Measurements from ENCODE around the gene BARHL1.

GRCh38 chr9:132562306-132562573 lies 20.2 kb upstream of the BARHL1 start:
- no peak for TF ChIP-seq SP1 (IDR thresholded peaks at IDR 0.05; ENCODE audit: low read depth)
- TF ChIP-seq CTCF (IDR thresholded peaks at IDR 0.05 in 2 of 3, conservative IDR thresholded peaks at IDR 0.05 in 1 of 3; ENCODE audit: borderline replicate concordance in 1 of 3, insufficient read depth in 1 of 3, low read depth in 2 of 3, low read length in 2 of 3): no peak
- TF ChIP-seq POLR2A (IDR thresholded peaks at IDR 0.05; ENCODE audit: borderline replicate concordance, extremely low read depth, insufficient read depth, insufficient read length): no peak
- TF ChIP-seq MAX (IDR thresholded peaks at IDR 0.05): no peak
- no peak for TF ChIP-seq CEBPB (IDR thresholded peaks at IDR 0.05; ENCODE audit: low read depth)
- TF ChIP-seq ZNF274 (IDR thresholded peaks at IDR 0.05; ENCODE audit: low read depth, low read length): no peak
- TF ChIP-seq TCF7L2 (IDR thresholded peaks at IDR 0.05; ENCODE audit: borderline replicate concordance, extremely low read depth, insufficient read depth, insufficient read length): no peak
- TF ChIP-seq EZH2 (IDR thresholded peaks at IDR 0.05): no peak
- no peak for TF ChIP-seq RAD21 (IDR thresholded peaks at IDR 0.05; ENCODE audit: low read depth)
- no peak for TF ChIP-seq POLR2AphosphoS5 (IDR thresholded peaks at IDR 0.05; ENCODE audit: low read depth, low read length)

Data from HCT116 (cell line).